ENCODE results near the gene SFTPD. TPM values are rescaled to one million over a fixed set of nuclear protein-coding genes. Genes with fewer than 3 reads are reported as not detected.

The SFTPD gene
- total and polyA plus RNA-seq, 10 of the 15 experiments (the other 5 are each of a cell fraction or from before 2014, with no cell fraction given): 0.31 TPM; not detected in 9

- TF ChIP-seq, protein P1, sequence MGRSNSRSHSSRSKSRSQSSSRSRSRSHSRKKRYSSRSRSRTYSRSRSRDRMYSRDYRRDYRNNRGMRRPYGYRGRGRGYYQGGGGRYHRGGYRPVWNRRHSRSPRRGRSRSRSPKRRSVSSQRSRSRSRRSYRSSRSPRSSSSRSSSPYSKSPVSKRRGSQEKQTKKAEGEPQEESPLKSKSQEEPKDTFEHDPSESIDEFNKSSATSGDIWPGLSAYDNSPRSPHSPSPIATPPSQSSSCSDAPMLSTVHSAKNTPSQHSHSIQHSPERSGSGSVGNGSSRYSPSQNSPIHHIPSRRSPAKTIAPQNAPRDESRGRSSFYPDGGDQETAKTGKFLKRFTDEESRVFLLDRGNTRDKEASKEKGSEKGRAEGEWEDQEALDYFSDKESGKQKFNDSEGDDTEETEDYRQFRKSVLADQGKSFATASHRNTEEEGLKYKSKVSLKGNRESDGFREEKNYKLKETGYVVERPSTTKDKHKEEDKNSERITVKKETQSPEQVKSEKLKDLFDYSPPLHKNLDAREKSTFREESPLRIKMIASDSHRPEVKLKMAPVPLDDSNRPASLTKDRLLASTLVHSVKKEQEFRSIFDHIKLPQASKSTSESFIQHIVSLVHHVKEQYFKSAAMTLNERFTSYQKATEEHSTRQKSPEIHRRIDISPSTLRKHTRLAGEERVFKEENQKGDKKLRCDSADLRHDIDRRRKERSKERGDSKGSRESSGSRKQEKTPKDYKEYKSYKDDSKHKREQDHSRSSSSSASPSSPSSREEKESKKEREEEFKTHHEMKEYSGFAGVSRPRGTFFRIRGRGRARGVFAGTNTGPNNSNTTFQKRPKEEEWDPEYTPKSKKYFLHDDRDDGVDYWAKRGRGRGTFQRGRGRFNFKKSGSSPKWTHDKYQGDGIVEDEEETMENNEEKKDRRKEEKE (IDR thresholded peaks at IDR 0.05): no peak
Measured at GRCh38 chr10:79946271-79947082, 2.4 kb downstream of the SFTPD start (continued).

DNA sequence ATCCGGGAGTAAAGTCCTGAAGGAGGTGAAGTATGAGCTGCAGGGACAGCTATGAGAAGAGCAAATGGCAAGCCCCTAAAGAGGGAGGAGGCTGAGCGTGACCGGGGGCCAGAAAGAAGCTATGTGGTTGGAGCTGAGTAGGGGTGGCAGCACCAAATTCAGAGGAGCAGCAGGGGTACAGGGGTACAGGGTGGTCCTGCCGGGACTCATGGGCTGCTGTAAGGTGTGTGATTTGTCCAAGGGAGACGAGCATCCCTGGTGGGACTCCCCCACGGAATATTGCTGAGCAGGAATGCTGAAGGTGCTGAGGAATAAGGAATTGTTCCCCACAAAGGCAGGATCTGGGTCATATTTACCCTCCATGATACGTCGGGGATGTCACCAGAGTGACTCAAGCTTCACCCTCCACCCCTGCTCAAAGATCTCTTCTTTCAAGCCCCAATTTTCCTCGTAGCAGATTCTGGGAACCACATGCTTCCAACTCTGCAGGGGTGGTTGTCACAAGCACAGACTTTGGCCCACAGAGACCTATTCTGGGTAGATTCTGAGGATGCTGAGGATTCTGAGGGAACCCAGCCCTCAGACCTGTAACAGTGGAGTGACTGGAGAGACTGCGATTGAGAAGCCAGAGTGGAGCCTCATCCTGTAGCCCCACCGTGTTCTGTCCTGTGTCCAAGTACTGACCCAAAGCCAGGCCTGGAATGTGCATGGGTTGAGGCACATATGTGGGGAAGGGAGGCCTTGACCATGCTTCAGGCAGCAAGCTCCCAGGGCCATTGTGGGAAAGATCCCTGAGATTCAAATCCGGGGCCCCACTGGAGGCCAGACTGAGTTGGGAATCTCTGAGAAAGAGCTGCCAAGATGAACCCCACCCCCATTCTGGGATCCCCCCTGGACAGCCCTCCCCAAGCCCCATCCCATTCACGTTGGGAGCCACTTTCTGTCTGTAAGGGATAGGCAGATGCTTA, 4.2 kb downstream of the SFTPD start:
- Histone ChIP-seq H3K4me1 (ENCODE audit: control insufficient read depth, insufficient read depth, low read length) (no peaks in the 10 kb centered on the region), H3K79me2 (ENCODE audit: control insufficient read depth, insufficient read depth, low read length) (no peaks in the 10 kb centered on the region), H3K36me3 (ENCODE audit: control insufficient read depth in 2 of 2, insufficient read depth in 2 of 2, low read length in 1 of 2) (no peaks in the 10 kb centered on the region), H3K9me3 (replicated peaks; ENCODE audit: control insufficient read depth, insufficient read depth, low read length) (no peaks in the 10 kb centered on the region), H2AFZ (ENCODE audit: control insufficient read depth, low read depth, low read length) (no peak overlapping the region), H3K27me3 (replicated peaks in 1 of 2; ENCODE audit: control insufficient read depth in 2 of 2, insufficient read depth in 2 of 2, low read length in 1 of 2) (no peaks in the 10 kb centered on the region; a peak in 4 of 4 replicates), H3K9ac (ENCODE audit: control insufficient read depth, insufficient read depth, low read length) (no peak overlapping the region), H3K4me2 (ENCODE audit: control insufficient read depth, insufficient read depth) (no peak overlapping the region), H4K20me1 (ENCODE audit: control insufficient read depth, insufficient read depth) (no peaks in the 10 kb centered on the region), H3K27ac (ENCODE audit: control insufficient read depth, insufficient read depth) (no peak overlapping the region), H3K4me3 (no peak overlapping the region)
- WGBS (ENCODE audit: insufficient coverage, insufficient replicate concordance, low lambda C conversion rate, missing lambda C conversion rate): 15% methylated on average over 11 of the region's 13 CpGs
- intact Hi-C loops (cut with micrococcal nuclease; ENCODE audit: unreplicated experiment) (no loop called here), in situ Hi-C loops (cut with MboI) (loop anchor here (25.0 kb wide), 1 partner anchor 157 kb away; no protein-coding TSS in a partner anchor)
- RAD21 ChIA-PET (ENCODE audit: unreplicated experiment): no interaction called here
- FAIRE-seq (no peak), ATAC-seq (no peak), DNase-seq (ENCODE audit: low read depth, low spot score) (no peak)
- no TSS peak for BruUV-seq (replicated peaks)
- SMC1A ChIA-PET (ENCODE audit: uncharacterized antibody, unreplicated experiment): no interaction called here
- CTCF ChIA-PET: no interaction called here
- POLR2A ChIA-PET: no interaction called here
- TF ChIP-seq CBFB (IDR thresholded peaks at IDR 0.05; ENCODE audit: low read depth) (no peak), E2F8 (IDR thresholded peaks at IDR 0.05; ENCODE audit: low read depth, partially characterized antibody) (no peak), MYB (IDR thresholded peaks at IDR 0.05; ENCODE audit: borderline replicate concordance, low read depth, low read length) (no peak), SMAD1 (IDR thresholded peaks at IDR 0.05; ENCODE audit: low read depth, partially characterized antibody) (no peak), IRF4 (IDR thresholded peaks at IDR 0.05; ENCODE audit: low read depth, low read length) (no peak), MXI1 (IDR thresholded peaks at IDR 0.05; ENCODE audit: low read depth, low read length) (no peak), CBX5 (IDR thresholded peaks at IDR 0.05; ENCODE audit: low read depth) (no peak), ZNF207 (IDR thresholded peaks at IDR 0.05; ENCODE audit: borderline replicate concordance) (no peak)
- TF ChIP-seq, protein P2, sequence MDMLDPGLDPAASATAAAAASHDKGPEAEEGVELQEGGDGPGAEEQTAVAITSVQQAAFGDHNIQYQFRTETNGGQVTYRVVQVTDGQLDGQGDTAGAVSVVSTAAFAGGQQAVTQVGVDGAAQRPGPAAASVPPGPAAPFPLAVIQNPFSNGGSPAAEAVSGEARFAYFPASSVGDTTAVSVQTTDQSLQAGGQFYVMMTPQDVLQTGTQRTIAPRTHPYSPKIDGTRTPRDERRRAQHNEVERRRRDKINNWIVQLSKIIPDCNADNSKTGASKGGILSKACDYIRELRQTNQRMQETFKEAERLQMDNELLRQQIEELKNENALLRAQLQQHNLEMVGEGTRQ (IDR thresholded peaks at IDR 0.05; ENCODE audit: borderline replicate concordance, low read depth, low read length): no peak
- TF ChIP-seq, protein P3, sequence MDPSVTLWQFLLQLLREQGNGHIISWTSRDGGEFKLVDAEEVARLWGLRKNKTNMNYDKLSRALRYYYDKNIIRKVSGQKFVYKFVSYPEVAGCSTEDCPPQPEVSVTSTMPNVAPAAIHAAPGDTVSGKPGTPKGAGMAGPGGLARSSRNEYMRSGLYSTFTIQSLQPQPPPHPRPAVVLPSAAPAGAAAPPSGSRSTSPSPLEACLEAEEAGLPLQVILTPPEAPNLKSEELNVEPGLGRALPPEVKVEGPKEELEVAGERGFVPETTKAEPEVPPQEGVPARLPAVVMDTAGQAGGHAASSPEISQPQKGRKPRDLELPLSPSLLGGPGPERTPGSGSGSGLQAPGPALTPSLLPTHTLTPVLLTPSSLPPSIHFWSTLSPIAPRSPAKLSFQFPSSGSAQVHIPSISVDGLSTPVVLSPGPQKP (IDR thresholded peaks at IDR 0.05; ENCODE audit: low read depth, low read length): no peak
